GM12878 (cell line): Measurements from ENCODE around the gene ITGA5. TPM values are rescaled to one million over a fixed set of nuclear protein-coding genes. Genes with fewer than 3 reads are reported as not detected.

Source experiments
- BRCA1 ChIP-seq: IDR thresholded peaks from 2 replicates; pipeline ENCODE4 v1.6.1; 2011; ENCODE audit warnings: low read depth, low read length, improper control_type of control experiment
- FOS ChIP-seq: IDR thresholded peaks from 3 replicates; pipeline ENCODE4 v1.6.1; 2011; ENCODE audit warnings: borderline replicate concordance; ENCODE audit not compliant: insufficient read length; ENCODE audit errors: extremely low read depth
- IRF4 ChIP-seq: IDR thresholded peaks from 2 replicates; pipeline ENCODE4 v1.6.1; 2011; ENCODE audit warnings: low read depth, low read length
- JUNB ChIP-seq: IDR thresholded peaks from 2 replicates; pipeline ENCODE4 v1.6.1; 2016; ENCODE audit warnings: antibody characterized with exemption, mild to moderate bottlenecking
- KDM1A ChIP-seq: fragments of 200-600 bp; sonication (generic); IDR thresholded peaks from 2 replicates; pipeline ENCODE4 v1.6.1; 2016; ENCODE audit warnings: borderline replicate concordance
- NFXL1 ChIP-seq: fragments of 450-650 bp; IDR thresholded peaks from 2 replicates; pipeline ENCODE4 v1.6.1; 2017; ENCODE audit warnings: antibody characterized with exemption, mild to moderate bottlenecking, borderline replicate concordance
- ZNF274 ChIP-seq: IDR thresholded peaks from one replicate; pipeline ENCODE4 v1.8.0; 2011; ENCODE audit not compliant: insufficient read length, insufficient read depth
- polyA plus RNA-seq, 11 experiments: library from polyadenylated mRNA; depleted of rRNA in 4 of 11; unstranded in 6 of 11; stranded (reverse) in 5 of 11; fragments of >200 nt; fragmentation: Nextera tagmentation in 4 of 11; fragmentation: Illumina TruSeq in 1 of 11; extraction: Ambion mirVana in 4 of 11; extraction: Trizol in 1 of 11; gene quantifications; 1 replicate in 1 of 11; 2 replicates in 10 of 11; pipeline versions ENCODE4 v1.2.1 to v1.2.3, GENCODE V29; 2011 to 2016; ENCODE audit warnings: inconsistent platforms in 2 of 11, missing spikeins in 2 of 11, low read depth in 1 of 11
- total RNA-seq, 4 experiments: library from RNA; depleted of rRNA in 3 of 4; stranded (reverse); fragments of >200 nt in 3 of 4; fragmentation: Illumina TruSeq in 1 of 4; extraction: Trizol in 1 of 4; gene quantifications; 2 replicates each; pipeline versions ENCODE4 v1.2.1 to v1.2.3, GENCODE V29; 2013 to 2021
- TF ChIP-seq, protein P1 (sequence below): IDR thresholded peaks from 2 replicates; pipeline ENCODE4 v1.6.1; 2012; ENCODE audit warnings: improper control_type of control experiment, low read depth, low read length; ENCODE audit not compliant: insufficient replicate concordance
- TF ChIP-seq, protein P2 (sequence below): fragments of 450-650 bp; IDR thresholded peaks from 2 replicates; pipeline ENCODE4 v1.6.1; 2017; ENCODE audit warnings: mild to moderate bottlenecking, moderate library complexity

The ITGA5 gene
- total and polyA plus RNA-seq, 10 of the 15 experiments (the other 5 are each of a cell fraction or from before 2014, with no cell fraction given): 0.15 to 22.5 (median 0.61) TPM

DNA sequence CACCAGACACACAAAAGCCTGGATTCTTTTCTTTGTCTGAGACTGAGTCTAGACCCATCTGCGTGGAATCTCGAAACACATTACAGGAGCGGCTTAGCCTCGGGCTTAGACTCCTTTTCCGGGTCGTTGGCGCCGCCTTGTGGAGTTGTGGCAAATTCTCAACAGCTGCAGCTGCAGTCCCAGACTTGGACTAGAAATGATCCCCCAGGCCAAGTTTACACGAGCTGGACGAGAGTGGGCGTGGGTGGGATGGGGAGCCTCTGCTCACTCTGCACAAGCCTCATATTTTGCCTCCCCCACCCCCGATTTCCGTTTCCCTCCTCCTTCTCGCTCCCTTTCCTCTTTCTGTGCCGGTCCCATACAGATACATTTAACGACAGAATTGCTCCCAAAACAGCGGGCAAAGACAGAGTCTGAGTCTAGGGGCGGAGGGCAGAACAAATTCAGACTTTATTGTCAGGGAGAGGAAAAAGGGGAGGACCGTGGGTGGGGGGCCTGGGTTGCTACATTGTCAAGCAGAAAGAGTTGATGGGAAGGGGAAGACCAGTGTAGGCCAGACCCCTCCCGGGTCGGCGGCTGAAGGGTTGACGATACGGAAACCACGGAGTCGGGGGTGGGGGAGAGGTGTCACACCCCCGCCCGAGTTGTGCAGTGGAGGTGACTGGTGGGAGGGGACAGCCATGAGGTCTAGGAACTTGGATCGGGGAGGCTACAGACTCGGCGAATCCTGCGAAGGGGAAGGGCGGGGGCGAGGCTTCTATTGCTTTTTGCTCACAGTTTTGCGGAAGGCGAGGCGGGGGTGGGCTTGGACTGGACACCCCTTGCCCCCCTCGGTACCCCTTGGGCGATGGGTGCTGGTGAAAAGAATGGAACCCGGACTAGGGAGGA is 50.1 kb downstream of the ITGA5 start (continued):
- TF ChIP-seq, protein P1, sequence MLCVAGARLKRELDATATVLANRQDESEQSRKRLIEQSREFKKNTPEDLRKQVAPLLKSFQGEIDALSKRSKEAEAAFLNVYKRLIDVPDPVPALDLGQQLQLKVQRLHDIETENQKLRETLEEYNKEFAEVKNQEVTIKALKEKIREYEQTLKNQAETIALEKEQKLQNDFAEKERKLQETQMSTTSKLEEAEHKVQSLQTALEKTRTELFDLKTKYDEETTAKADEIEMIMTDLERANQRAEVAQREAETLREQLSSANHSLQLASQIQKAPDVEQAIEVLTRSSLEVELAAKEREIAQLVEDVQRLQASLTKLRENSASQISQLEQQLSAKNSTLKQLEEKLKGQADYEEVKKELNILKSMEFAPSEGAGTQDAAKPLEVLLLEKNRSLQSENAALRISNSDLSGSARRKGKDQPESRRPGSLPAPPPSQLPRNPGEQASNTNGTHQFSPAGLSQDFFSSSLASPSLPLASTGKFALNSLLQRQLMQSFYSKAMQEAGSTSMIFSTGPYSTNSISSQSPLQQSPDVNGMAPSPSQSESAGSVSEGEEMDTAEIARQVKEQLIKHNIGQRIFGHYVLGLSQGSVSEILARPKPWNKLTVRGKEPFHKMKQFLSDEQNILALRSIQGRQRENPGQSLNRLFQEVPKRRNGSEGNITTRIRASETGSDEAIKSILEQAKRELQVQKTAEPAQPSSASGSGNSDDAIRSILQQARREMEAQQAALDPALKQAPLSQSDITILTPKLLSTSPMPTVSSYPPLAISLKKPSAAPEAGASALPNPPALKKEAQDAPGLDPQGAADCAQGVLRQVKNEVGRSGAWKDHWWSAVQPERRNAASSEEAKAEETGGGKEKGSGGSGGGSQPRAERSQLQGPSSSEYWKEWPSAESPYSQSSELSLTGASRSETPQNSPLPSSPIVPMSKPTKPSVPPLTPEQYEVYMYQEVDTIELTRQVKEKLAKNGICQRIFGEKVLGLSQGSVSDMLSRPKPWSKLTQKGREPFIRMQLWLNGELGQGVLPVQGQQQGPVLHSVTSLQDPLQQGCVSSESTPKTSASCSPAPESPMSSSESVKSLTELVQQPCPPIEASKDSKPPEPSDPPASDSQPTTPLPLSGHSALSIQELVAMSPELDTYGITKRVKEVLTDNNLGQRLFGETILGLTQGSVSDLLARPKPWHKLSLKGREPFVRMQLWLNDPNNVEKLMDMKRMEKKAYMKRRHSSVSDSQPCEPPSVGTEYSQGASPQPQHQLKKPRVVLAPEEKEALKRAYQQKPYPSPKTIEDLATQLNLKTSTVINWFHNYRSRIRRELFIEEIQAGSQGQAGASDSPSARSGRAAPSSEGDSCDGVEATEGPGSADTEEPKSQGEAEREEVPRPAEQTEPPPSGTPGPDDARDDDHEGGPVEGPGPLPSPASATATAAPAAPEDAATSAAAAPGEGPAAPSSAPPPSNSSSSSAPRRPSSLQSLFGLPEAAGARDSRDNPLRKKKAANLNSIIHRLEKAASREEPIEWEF: no peak
- TF ChIP-seq JUNB (no peak), BRCA1 (no peak), KDM1A (no peak), FOS (no peak), NFXL1 (no peak), IRF4 (0 out of 2 replicates have a peak, but pooled peaks have one; percentile 18), ZNF274 (no peak)
- TF ChIP-seq, protein P2, sequence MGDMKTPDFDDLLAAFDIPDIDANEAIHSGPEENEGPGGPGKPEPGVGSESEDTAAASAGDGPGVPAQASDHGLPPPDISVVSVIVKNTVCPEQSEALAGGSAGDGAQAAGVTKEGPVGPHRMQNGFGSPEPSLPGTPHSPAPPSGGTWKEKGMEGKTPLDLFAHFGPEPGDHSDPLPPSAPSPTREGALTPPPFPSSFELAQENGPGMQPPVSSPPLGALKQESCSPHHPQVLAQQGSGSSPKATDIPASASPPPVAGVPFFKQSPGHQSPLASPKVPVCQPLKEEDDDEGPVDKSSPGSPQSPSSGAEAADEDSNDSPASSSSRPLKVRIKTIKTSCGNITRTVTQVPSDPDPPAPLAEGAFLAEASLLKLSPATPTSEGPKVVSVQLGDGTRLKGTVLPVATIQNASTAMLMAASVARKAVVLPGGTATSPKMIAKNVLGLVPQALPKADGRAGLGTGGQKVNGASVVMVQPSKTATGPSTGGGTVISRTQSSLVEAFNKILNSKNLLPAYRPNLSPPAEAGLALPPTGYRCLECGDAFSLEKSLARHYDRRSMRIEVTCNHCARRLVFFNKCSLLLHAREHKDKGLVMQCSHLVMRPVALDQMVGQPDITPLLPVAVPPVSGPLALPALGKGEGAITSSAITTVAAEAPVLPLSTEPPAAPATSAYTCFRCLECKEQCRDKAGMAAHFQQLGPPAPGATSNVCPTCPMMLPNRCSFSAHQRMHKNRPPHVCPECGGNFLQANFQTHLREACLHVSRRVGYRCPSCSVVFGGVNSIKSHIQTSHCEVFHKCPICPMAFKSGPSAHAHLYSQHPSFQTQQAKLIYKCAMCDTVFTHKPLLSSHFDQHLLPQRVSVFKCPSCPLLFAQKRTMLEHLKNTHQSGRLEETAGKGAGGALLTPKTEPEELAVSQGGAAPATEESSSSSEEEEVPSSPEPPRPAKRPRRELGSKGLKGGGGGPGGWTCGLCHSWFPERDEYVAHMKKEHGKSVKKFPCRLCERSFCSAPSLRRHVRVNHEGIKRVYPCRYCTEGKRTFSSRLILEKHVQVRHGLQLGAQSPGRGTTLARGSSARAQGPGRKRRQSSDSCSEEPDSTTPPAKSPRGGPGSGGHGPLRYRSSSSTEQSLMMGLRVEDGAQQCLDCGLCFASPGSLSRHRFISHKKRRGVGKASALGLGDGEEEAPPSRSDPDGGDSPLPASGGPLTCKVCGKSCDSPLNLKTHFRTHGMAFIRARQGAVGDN: no peak
